OCI-LY7 (cell line): Measurements from ENCODE around the gene INF2. TPM values are rescaled to one million over a fixed set of nuclear protein-coding genes. Genes with fewer than 3 reads are reported as not detected.

Experiments used
- BruUV-seq: library from RNA; stranded (reverse); fragments of 400-500 nt; replicated peaks from 2 replicates; lab custom pipeline; 2021; lab: Mats Ljungman, UMichigan
- CTCF ChIA-PET: fragments of 300-600 bp; sonication (Branson Sonifier 250); formaldehyde crosslinking; loops from one replicate; lab custom pipeline; 2022; ENCODE audit warnings: antibody characterized with exemption; ENCODE audit not compliant: unreplicated experiment; lab: Charles Lee
- POLR2A ChIA-PET: fragments of 300-600 bp; sonication (Branson Sonifier 250); formaldehyde crosslinking; loops from one replicate; lab custom pipeline; 2022; ENCODE audit warnings: antibody characterized with exemption; lab: Charles Lee
- DNase-seq: peaks from one replicate; pipeline ENCODE4 v3.0.0-alpha.2; 2015; ENCODE audit warnings: low spot score
- H2AFZ ChIP-seq: fragments of 200-600 bp; sonication (generic), shearing (Covaris generic); 2 replicates; pipeline ENCODE4 v1.6.1; 2014; ENCODE audit warnings: mild to moderate bottlenecking, antibody characterized with exemption, low read length, moderate library complexity
- H3K27ac ChIP-seq: fragments of 200-600 bp; sonication (generic); 2 replicates; pipeline ENCODE4 v1.5.1; 2014; ENCODE audit warnings: mixed run types, low read depth, mild to moderate bottlenecking, moderate library complexity, low read length, inconsistent platforms; ENCODE audit not compliant: poor library complexity, severe bottlenecking
- H3K36me3 ChIP-seq: fragments of 200-600 bp; sonication (generic); 2 replicates; pipeline ENCODE4 v1.6.1; 2014; ENCODE audit warnings: mild to moderate bottlenecking, antibody characterized with exemption, low read length, moderate library complexity, mixed read lengths; ENCODE audit not compliant: insufficient read depth
- H3K4me1 ChIP-seq: fragments of 200-600 bp; sonication (generic); 2 replicates; pipeline ENCODE4 v1.5.1; 2014; ENCODE audit warnings: mild to moderate bottlenecking, low read length; ENCODE audit not compliant: insufficient read depth, poor library complexity, severe bottlenecking
- H3K4me2 ChIP-seq: fragments of 200-600 bp; sonication (generic); 2 replicates; pipeline ENCODE4 v1.6.1; 2014; ENCODE audit warnings: mild to moderate bottlenecking, low read length
- H3K4me3 ChIP-seq: fragments of 200-600 bp; sonication (generic); 2 replicates; pipeline ENCODE4 v1.5.1; 2014; ENCODE audit warnings: mild to moderate bottlenecking, low read depth, low read length; ENCODE audit not compliant: poor library complexity, severe bottlenecking
- H3K79me2 ChIP-seq: fragments of 200-600 bp; sonication (generic); 2 replicates; pipeline ENCODE4 v1.6.1; 2016; ENCODE audit warnings: low read depth, mild to moderate bottlenecking, low read length, moderate library complexity, mixed read lengths; ENCODE audit not compliant: insufficient read depth
- H3K9me2 ChIP-seq: fragments of 200-600 bp; sonication (generic); 2 replicates; pipeline ENCODE4 v1.6.1; 2016; ENCODE audit warnings: mild to moderate bottlenecking, low read length, mixed read lengths; ENCODE audit not compliant: insufficient read depth
- H3K9me3 ChIP-seq: fragments of 200-600 bp; sonication (generic); 2 replicates; pipeline ENCODE4 v1.6.1; 2014; ENCODE audit warnings: mild to moderate bottlenecking, mixed run types, low read length, mixed read lengths
- H4K20me1 ChIP-seq: fragments of 200-600 bp; sonication (generic); 2 replicates; pipeline ENCODE4 v1.6.1; 2014; ENCODE audit warnings: mild to moderate bottlenecking, antibody characterized with exemption, low read length, moderate library complexity, mixed read lengths; ENCODE audit not compliant: insufficient read depth
- CTCF ChIP-seq: fragments of 200-600 bp; sonication (generic); conservative IDR thresholded peaks from 2 replicates; pipeline ENCODE4 v1.5.1; 2014; ENCODE audit warnings: mild to moderate bottlenecking, antibody characterized with exemption, low read length, moderate library complexity, mixed read lengths
- EZH2phosphoT487 ChIP-seq: fragments of 200-600 bp; sonication (generic); IDR thresholded peaks from 2 replicates; pipeline ENCODE4 v1.6.1; 2018; ENCODE audit warnings: low read depth, borderline replicate concordance, mild to moderate bottlenecking, mixed run types, antibody characterized with exemption, low read length, moderate library complexity, mixed read lengths
- intact Hi-C: fragments of 100-400 bp; cut with micrococcal nuclease; formaldehyde crosslinking; loops from one replicate; pipeline ENCODE4 v1.10.0; 2022; ENCODE audit not compliant: unreplicated experiment
- total RNA-seq, 2 experiments: library from RNA; depleted of rRNA in 1 of 2; stranded (reverse); fragments of >200 nt in 1 of 2; shearing (Covaris generic) in 1 of 2; gene quantifications; 2 replicates each; pipeline ENCODE4 v1.2.3, GENCODE V29; 2014 to 2022

Gene INF2
- total RNA-seq, 2 experiments from 2014 or later = 39.4 to 51.6 TPM

GRCh38 chr14:104683653-104684448, 5.6 kb upstream of the INF2 start:
- no peaks in the 10 kb centered on the region for H3K9me3 ChIP-seq
- H3K4me2 ChIP-seq = no peak overlapping the region
- intact Hi-C loops = no loop called here
- CTCF ChIA-PET = no interaction called here
- H3K4me3 ChIP-seq = no peak overlapping the region
- H3K27ac ChIP-seq = no peak overlapping the region
- H3K4me1 ChIP-seq = peaks cover 52% of the 10 kb centered on the region
- no peaks in the 10 kb centered on the region for H3K9me2 ChIP-seq
- POLR2A ChIA-PET = no interaction called here
- H3K79me2 ChIP-seq = no peaks in the 10 kb centered on the region
- no peaks in the 10 kb centered on the region for H3K36me3 ChIP-seq
- no peak for TF ChIP-seq CTCF
- DNase-seq = no peak
- H2AFZ ChIP-seq = no peak overlapping the region
- H4K20me1 ChIP-seq = no peaks in the 10 kb centered on the region
- BruUV-seq = no TSS peak

- Histone ChIP-seq H3K79me2 (no peaks in the 10 kb centered on the region), H3K4me1 (peaks cover 53% of the 10 kb centered on the region), H4K20me1 (no peaks in the 10 kb centered on the region), H3K27ac (no peak overlapping the region), H3K4me3 (no peak overlapping the region), H3K36me3 (no peaks in the 10 kb centered on the region), H2AFZ (no peak overlapping the region), H3K9me2 (no peaks in the 10 kb centered on the region), H3K9me3 (no peaks in the 10 kb centered on the region), H3K4me2 (no peak overlapping the region)
- ChIA-PET POLR2A (interaction anchor here (0.9 to 1.1 kb wide), 2 partner anchors 27 to 68 kb away, joined by 3 to 4 read pairs; partner anchors contain the start of gene SIVA1), CTCF (no interaction called here)
- TF ChIP-seq EZH2phosphoT487 (no peak), CTCF (no peak)
- no peak for DNase-seq
- intact Hi-C loops = no loop called here
- BruUV-seq = no TSS peak
These were observed 5.0 kb upstream of the INF2 start for GRCh38 chr14:104684449-104684821.
